ENCODE measurements around the gene IREB2. TPM values are rescaled to one million over a fixed set of nuclear protein-coding genes. Genes with fewer than 3 reads are reported as not detected.

IREB2 gene
- total RNA-seq, 4 donors from 2014 or later = 18.9 to 37.4 (median 22.0) TPM

DNA sequence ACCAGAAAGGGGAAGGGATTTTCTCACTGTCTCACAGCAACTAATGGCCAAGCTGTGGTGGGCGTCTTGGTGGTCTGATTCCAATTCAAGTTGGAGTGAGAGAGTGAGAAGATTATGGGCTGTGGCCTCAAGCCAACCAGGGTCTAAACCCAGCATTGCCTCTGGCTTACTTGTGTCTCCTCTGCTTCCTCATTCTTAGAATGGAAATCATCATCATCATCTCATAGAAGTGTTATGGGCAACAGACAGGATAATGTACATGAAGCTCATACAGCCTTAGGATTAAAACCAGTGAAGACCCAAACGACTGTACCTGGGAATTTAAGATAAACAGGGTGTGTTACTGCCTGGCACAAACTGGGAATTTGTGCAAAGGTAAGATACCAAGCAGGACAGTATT is 29.1 kb upstream of the IREB2 start:
- Histone ChIP-seq H3K36me3 (no peaks in the 10 kb centered on the region), H3K4me1 (no peaks in the 10 kb centered on the region), H3K27me3 (peaks cover 0 to 5% (median 0%) of the 10 kb centered on the region in 3 donors), H3K9me3 (no peaks in the 10 kb centered on the region), H3K4me3 (no peak overlapping the region), H3K27ac (no peak overlapping the region)
- ATAC-seq (no peak), DNase-seq (no peak)
- TF ChIP-seq, protein P1, sequence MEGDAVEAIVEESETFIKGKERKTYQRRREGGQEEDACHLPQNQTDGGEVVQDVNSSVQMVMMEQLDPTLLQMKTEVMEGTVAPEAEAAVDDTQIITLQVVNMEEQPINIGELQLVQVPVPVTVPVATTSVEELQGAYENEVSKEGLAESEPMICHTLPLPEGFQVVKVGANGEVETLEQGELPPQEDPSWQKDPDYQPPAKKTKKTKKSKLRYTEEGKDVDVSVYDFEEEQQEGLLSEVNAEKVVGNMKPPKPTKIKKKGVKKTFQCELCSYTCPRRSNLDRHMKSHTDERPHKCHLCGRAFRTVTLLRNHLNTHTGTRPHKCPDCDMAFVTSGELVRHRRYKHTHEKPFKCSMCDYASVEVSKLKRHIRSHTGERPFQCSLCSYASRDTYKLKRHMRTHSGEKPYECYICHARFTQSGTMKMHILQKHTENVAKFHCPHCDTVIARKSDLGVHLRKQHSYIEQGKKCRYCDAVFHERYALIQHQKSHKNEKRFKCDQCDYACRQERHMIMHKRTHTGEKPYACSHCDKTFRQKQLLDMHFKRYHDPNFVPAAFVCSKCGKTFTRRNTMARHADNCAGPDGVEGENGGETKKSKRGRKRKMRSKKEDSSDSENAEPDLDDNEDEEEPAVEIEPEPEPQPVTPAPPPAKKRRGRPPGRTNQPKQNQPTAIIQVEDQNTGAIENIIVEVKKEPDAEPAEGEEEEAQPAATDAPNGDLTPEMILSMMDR (IDR thresholded peaks at IDR 0.05 in 4 of 5, conservative IDR thresholded peaks at IDR 0.05 in 1 of 5) = no peak
- TF ChIP-seq POLR2A (IDR thresholded peaks at IDR 0.05) = no peak
- in situ Hi-C loops (cut with MboI; ENCODE audit: low sequenced_read_pairs in 4 of 4) (no loop called here), intact Hi-C loops (cut with DNase I; ENCODE audit: low total_unique reads) (no loop called here)

DNA sequence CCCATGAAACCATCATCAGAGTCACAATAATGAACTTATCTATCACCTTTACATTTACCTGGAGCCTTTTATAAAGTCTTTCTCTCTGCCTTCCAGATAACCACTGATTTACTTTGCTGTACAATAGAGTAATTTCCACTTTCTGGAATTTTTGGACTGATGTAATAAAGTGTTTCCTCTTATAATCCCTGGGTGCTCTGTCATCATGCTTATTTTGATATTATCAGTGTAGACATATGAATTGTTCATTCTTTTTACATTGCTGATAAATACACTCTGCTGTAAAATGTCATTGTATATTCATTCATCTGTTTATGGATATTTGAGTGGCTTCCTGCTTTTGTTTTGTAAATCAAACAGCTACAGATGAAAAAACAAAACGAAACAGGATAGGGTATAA is 27.0 kb upstream of the IREB2 start:
- no peaks in the 10 kb centered on the region for H3K36me3 ChIP-seq
- H3K27me3 ChIP-seq = no peaks in the 10 kb centered on the region
- H3K4me1 ChIP-seq = no peaks in the 10 kb centered on the region
- no peak overlapping the region for H3K27ac ChIP-seq
- DNase-seq = no peak
- H3K4me3 ChIP-seq = no peak overlapping the region
- in situ Hi-C loops (cut with MboI; ENCODE audit: low sequenced_read_pairs in 4 of 4) (no loop called here), intact Hi-C loops (cut with DNase I; ENCODE audit: low total_unique reads) (no loop called here)
- TF ChIP-seq, protein P1 (IDR thresholded peaks at IDR 0.05 in 4 of 5, conservative IDR thresholded peaks at IDR 0.05 in 1 of 5) = no peak
- no peak for TF ChIP-seq POLR2A (IDR thresholded peaks at IDR 0.05)
- no peaks in the 10 kb centered on the region for H3K9me3 ChIP-seq
- ATAC-seq = no peak

DNA sequence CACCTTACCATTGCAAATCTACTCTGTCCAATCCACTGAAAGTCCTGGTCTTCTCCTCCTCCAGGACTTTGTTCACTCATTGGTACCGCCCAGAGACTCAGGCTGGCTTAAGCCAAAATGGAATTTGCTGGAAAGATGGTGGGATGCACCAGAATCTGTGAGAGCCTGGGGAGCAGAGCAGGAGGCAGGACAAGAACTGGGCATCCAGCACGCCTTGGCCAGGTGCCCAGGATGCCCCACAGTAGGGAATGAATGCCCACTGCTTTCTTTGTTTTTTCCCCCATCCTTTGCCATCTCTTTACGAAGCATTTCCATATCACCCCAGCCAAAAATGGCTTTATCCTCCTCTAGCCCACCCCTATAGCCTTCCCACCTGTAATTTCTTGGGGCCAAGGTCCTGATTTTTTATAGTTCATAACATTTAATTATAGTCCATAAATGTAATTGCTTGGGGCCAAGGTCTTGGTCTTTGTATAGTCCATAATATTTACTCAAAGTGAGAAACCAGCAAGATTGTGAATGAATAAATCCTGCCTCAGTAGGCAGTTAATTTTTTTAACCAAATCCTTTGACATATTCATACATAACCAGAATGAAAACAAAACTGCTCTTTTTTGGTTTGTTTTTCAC is 23.3 kb upstream of the IREB2 start:
- no peaks in the 10 kb centered on the region for H3K9me3 ChIP-seq
- DNase-seq (no peak), ATAC-seq (no peak)
- H3K27ac ChIP-seq = no peak overlapping the region
- no peaks in the 10 kb centered on the region for H3K4me1 ChIP-seq
- H3K27me3 ChIP-seq = no peaks in the 10 kb centered on the region
- no peaks in the 10 kb centered on the region for H3K36me3 ChIP-seq
- in situ Hi-C loops (cut with MboI; ENCODE audit: low sequenced_read_pairs in 4 of 4) = no loop called here
- intact Hi-C loops (cut with DNase I; ENCODE audit: low total_unique reads) = no loop called here
- TF ChIP-seq, protein P1 (IDR thresholded peaks at IDR 0.05 in 4 of 5, conservative IDR thresholded peaks at IDR 0.05 in 1 of 5) = no peak
- no peak for TF ChIP-seq POLR2A (IDR thresholded peaks at IDR 0.05)
- H3K4me3 ChIP-seq = no peak overlapping the region

DNA sequence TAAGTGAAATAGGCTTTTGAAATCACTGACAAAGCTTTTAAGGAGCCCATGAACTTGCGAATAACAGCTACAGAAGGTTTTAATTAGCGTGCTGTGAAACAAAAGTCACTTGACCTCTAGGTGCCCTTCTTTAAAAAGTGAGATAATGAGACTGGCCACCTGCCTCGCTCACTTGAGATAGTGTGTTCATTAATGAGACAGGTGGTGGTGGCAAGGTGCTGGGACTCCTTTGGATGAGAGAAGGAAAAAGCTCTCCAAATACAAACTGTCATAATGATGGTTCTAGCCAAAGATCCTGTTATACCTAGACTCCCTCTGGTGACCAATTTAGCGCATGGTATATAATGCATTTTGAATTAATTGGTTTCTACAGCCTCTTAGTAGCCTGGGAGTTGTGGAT is 22.7 kb upstream of the IREB2 start:
- no peak overlapping the region for H3K27ac ChIP-seq
- H3K36me3 ChIP-seq = no peaks in the 10 kb centered on the region
- TF ChIP-seq POLR2A (IDR thresholded peaks at IDR 0.05) = no peak
- TF ChIP-seq, protein P1 (IDR thresholded peaks at IDR 0.05 in 4 of 5, conservative IDR thresholded peaks at IDR 0.05 in 1 of 5) = no peak
- in situ Hi-C loops (cut with MboI; ENCODE audit: low sequenced_read_pairs in 4 of 4) (no loop called here), intact Hi-C loops (cut with DNase I; ENCODE audit: low total_unique reads) (no loop called here)
- no peak overlapping the region for H3K4me3 ChIP-seq
- no peaks in the 10 kb centered on the region for H3K9me3 ChIP-seq
- H3K4me1 ChIP-seq = no peaks in the 10 kb centered on the region
- DNase-seq (no peak), ATAC-seq (no peak)
- H3K27me3 ChIP-seq = no peaks in the 10 kb centered on the region

Data from gastrocnemius medialis (tissue), 4 donors.